Amygdala (tissue), 56 donors: Measurements from ENCODE around the gene FCMR.

Experiments
- DNase-seq, 56 donors: peaks; one replicate each; lab custom pipeline; 2025; lab: John Stamatoyannopoulos, UW

FCMR gene

GRCh38 chr1:206921772-206922265 is at the start of gene FCMR:
TSS of gene FCMR (minus strand) at chr1:206921941. CDS start at chr1:206921854, 87 bp downstream.
- DNase-seq: peak in 11 of 56 donors; percentile 12 to 61 (median 16)

- DNase-seq: no peak
These were observed 49.4 kb upstream of the FCMR start for GRCh38 chr1:206971029-206971655.

- no peak for DNase-seq
These were observed 48.7 kb upstream of the FCMR start, which contains the start of gene FCAMR for GRCh38 chr1:206970446-206970845. TSS of gene FCAMR (minus strand) at chr1:206970460. CDS start at chr1:206970125, 335 bp downstream.

GRCh38 chr1:206969090-206969489 is 47.3 kb upstream of the FCMR start:
- no peak for DNase-seq

GRCh38 chr1:206967096-206967849 is 45.5 kb upstream of the FCMR start:
- peak in 1 of 56 donors; percentile 25 for DNase-seq

GRCh38 chr1:206965781-206966180 is 44.0 kb upstream of the FCMR start:
- no peak for DNase-seq

- no peak for DNase-seq
These were observed 42.0 kb upstream of the FCMR start for GRCh38 chr1:206963740-206964139.

GRCh38 chr1:206963119-206963712 is 41.5 kb upstream of the FCMR start:
- no peak for DNase-seq

GRCh38 chr1:206962272-206962671 is 40.5 kb upstream of the FCMR start:
- DNase-seq: no peak

- no peak for DNase-seq
These were observed 39.9 kb upstream of the FCMR start for GRCh38 chr1:206961668-206962067.

- no peak for DNase-seq
These were observed 39.1 kb upstream of the FCMR start for GRCh38 chr1:206960676-206961386.

GRCh38 chr1:206958144-206958543 is 36.4 kb upstream of the FCMR start:
- no peak for DNase-seq

- DNase-seq: no peak
These were observed 35.9 kb upstream of the FCMR start for GRCh38 chr1:206957639-206958038.

GRCh38 chr1:206955476-206956451 is 34.0 kb upstream of the FCMR start:
- DNase-seq: no peak

- no peak for DNase-seq
These were observed 33.0 kb upstream of the FCMR start for GRCh38 chr1:206954459-206955342.

- no peak for DNase-seq
These were observed 31.9 kb upstream of the FCMR start for GRCh38 chr1:206953626-206954025.

GRCh38 chr1:206953126-206953525 is 31.4 kb upstream of the FCMR start:
- DNase-seq: no peak

GRCh38 chr1:206952171-206952570 is 30.4 kb upstream of the FCMR start:
- no peak for DNase-seq
